Body of pancreas (tissue), 4 donors: ENCODE data around the gene PRDM13.

Source experiments
- POLR2A ChIP-seq, 3 donors: fragments of 450-650 bp; IDR thresholded peaks; one replicate each; pipeline ENCODE4 v1.6.1; 2016; ENCODE audit warnings: antibody characterized with exemption in 3 of 3, mild to moderate bottlenecking in 2 of 3
- TF ChIP-seq, protein P1 (sequence below), 7 experiments: fragments of 450-650 bp in 4 of 7; fragments of 200-600 bp in 3 of 7; sonication (generic) in 3 of 7; IDR thresholded peaks; one replicate each; pipeline ENCODE4 v1.5.1; 2016 to 2019; ENCODE audit warnings: antibody characterized with exemption in 7 of 7

DNA sequence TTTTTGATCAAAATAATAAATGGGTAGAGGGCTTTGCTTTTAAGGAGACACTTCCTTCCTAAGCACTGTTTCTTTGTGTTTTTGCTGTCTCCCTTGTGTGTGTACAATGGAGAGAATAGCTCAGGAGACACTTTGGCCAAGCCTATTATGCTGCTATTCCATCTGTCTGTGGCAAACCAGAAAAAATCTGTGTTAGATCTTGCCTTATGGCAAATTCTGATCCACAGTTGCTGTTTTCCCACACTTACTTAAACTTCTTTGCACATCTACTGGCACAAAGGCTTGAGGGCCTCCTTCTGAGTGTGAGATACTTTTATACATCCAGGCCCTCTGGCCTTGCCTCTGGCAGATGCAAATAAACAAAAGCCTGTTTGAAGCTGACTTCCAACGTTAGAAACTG is 53.6 kb downstream of the PRDM13 start:
- TF ChIP-seq, protein P1, sequence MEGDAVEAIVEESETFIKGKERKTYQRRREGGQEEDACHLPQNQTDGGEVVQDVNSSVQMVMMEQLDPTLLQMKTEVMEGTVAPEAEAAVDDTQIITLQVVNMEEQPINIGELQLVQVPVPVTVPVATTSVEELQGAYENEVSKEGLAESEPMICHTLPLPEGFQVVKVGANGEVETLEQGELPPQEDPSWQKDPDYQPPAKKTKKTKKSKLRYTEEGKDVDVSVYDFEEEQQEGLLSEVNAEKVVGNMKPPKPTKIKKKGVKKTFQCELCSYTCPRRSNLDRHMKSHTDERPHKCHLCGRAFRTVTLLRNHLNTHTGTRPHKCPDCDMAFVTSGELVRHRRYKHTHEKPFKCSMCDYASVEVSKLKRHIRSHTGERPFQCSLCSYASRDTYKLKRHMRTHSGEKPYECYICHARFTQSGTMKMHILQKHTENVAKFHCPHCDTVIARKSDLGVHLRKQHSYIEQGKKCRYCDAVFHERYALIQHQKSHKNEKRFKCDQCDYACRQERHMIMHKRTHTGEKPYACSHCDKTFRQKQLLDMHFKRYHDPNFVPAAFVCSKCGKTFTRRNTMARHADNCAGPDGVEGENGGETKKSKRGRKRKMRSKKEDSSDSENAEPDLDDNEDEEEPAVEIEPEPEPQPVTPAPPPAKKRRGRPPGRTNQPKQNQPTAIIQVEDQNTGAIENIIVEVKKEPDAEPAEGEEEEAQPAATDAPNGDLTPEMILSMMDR (IDR thresholded peaks at IDR 0.05): no peak
- no peak for TF ChIP-seq POLR2A (IDR thresholded peaks at IDR 0.05)
